Gastrocnemius medialis (tissue), 4 donors: ENCODE measurements around the gene SEMA5B. TPM values are rescaled to one million over a fixed set of nuclear protein-coding genes. Genes with fewer than 3 reads are reported as not detected.

Experiments
- ATAC-seq, 2 donors: fragments of 150-250 bp; one replicate each; pipeline ENCODE4 v1.9.1; 2016
- DNase-seq, 2 donors: peaks; one replicate each; pipeline ENCODE4 v3.0.0-alpha.2; 2019
- H3K27ac ChIP-seq, 4 donors: fragments of 200-600 bp; sonication (generic); 1 replicate in 1 of 4; 2 replicates in 3 of 4; pipeline ENCODE4 v1.5.1; 2016 to 2018; ENCODE audit warnings: mild to moderate bottlenecking in 2 of 4, moderate library complexity in 1 of 4
- H3K27me3 ChIP-seq, 3 donors: fragments of 200-600 bp; sonication (generic) in 2 of 3; 1 replicate in 1 of 3; 2 replicates in 2 of 3; pipeline versions ENCODE4 v1.5.1 to v1.6.0; 2016 to 2019; ENCODE audit warnings: mild to moderate bottlenecking in 1 of 3, moderate library complexity in 1 of 3
- H3K36me3 ChIP-seq, 2 donors: fragments of 200-600 bp; sonication (generic) in 1 of 2; one replicate each; pipeline ENCODE4 v1.5.1; 2017 to 2018
- H3K4me1 ChIP-seq, 2 donors: fragments of 200-600 bp; sonication (generic) in 1 of 2; one replicate each; pipeline ENCODE4 v1.5.1; 2016 to 2017; ENCODE audit warnings: mild to moderate bottlenecking in 2 of 2
- H3K4me3 ChIP-seq, 4 donors: fragments of 200-600 bp; sonication (generic) in 3 of 4; 1 replicate in 1 of 4; 2 replicates in 3 of 4; pipeline ENCODE4 v1.5.1; 2016 to 2019; ENCODE audit warnings: mild to moderate bottlenecking in 2 of 4
- H3K9me3 ChIP-seq, 3 donors: fragments of 200-600 bp; sonication (generic) in 2 of 3; 1 replicate in 1 of 3; 2 replicates in 2 of 3; pipeline ENCODE4 v1.5.1; 2016 to 2019
- CTCF ChIP-seq, 5 experiments: fragments of 450-650 bp in 3 of 5; fragments of 200-600 bp in 2 of 5; sonication (generic) in 2 of 5; IDR thresholded peaks in 4 of 5; conservative IDR thresholded peaks in 1 of 5; 1 replicate in 4 of 5; 2 replicates in 1 of 5; pipeline ENCODE4 v1.5.1; 2016 to 2019; ENCODE audit warnings: antibody characterized with exemption in 5 of 5, mild to moderate bottlenecking in 3 of 5, moderate library complexity in 3 of 5
- POLR2A ChIP-seq, 2 donors: fragments of 450-650 bp; IDR thresholded peaks; one replicate each; pipeline ENCODE4 v1.6.1; 2017; ENCODE audit warnings: antibody characterized with exemption in 2 of 2, mild to moderate bottlenecking in 2 of 2, moderate library complexity in 2 of 2
- in situ Hi-C, 4 donors: fragments of 200-750 bp; cut with MboI; loops; one replicate each; pipeline versions ENCODE4 v1.15.0 to v1.8.0; 2017; ENCODE audit warnings: low sequenced_read_pairs in 4 of 4
- intact Hi-C: fragments of 100-400 bp; cut with DNase I; formaldehyde crosslinking; loops from one replicate; pipeline ENCODE4 v1.15.1; 2023; ENCODE audit warnings: low total_unique reads
- total RNA-seq, 4 donors: library from RNA; depleted of rRNA; stranded (reverse); fragments of >200 nt; gene quantifications; one replicate each; pipeline versions ENCODE4 v1.1.0 to v1.2.3, GENCODE V29; 2016

Gene SEMA5B
- total RNA-seq, 4 donors from 2014 or later = 0.10 to 0.26 TPM; not detected in 2

- no peaks in the 10 kb centered on the region for H3K9me3 ChIP-seq
- H3K36me3 ChIP-seq = no peaks in the 10 kb centered on the region
- no peaks in the 10 kb centered on the region for H3K4me1 ChIP-seq
- no peak overlapping the region for H3K4me3 ChIP-seq
- intact Hi-C loops = no loop called here
- no peak for TF ChIP-seq POLR2A (IDR thresholded peaks at IDR 0.05)
- no peak for TF ChIP-seq CTCF (IDR thresholded peaks at IDR 0.05 in 4 of 5, conservative IDR thresholded peaks at IDR 0.05 in 1 of 5)
- no peak overlapping the region for H3K27ac ChIP-seq
- DNase-seq = peak in 1 of 2 donors; percentile 29
- in situ Hi-C loops = loop anchor here in 2 of 4 donors (25.0 kb wide), 1 partner anchor 323 kb away; no protein-coding TSS in a partner anchor
- no peaks in the 10 kb centered on the region for H3K27me3 ChIP-seq
- ATAC-seq = no peak
Observed at GRCh38 chr3:122938783-122939425, 88.7 kb downstream of the SEMA5B start.

GRCh38 chr3:122937745-122938144 is 89.8 kb downstream of the SEMA5B start:
- TF ChIP-seq POLR2A (IDR thresholded peaks at IDR 0.05) (no peak), CTCF (IDR thresholded peaks at IDR 0.05 in 4 of 5, conservative IDR thresholded peaks at IDR 0.05 in 1 of 5) (no peak)
- ATAC-seq (no peak), DNase-seq (no peak)
- no peaks in the 10 kb centered on the region for H3K27me3 ChIP-seq
- in situ Hi-C loops (loop anchor here in 2 of 4 donors (25.0 kb wide), 1 partner anchor 325 kb away; no protein-coding TSS in a partner anchor), intact Hi-C loops (no loop called here)
- H3K36me3 ChIP-seq = no peaks in the 10 kb centered on the region
- H3K4me1 ChIP-seq = no peaks in the 10 kb centered on the region
- H3K4me3 ChIP-seq = no peak overlapping the region
- H3K9me3 ChIP-seq = no peaks in the 10 kb centered on the region
- H3K27ac ChIP-seq = no peak overlapping the region

- in situ Hi-C loops = loop anchor here in 2 of 4 donors (25.0 kb wide), 1 partner anchor 325 kb away; no protein-coding TSS in a partner anchor
- ATAC-seq (no peak), DNase-seq (no peak)
- no peaks in the 10 kb centered on the region for H3K27me3 ChIP-seq
- no peaks in the 10 kb centered on the region for H3K9me3 ChIP-seq
- no peaks in the 10 kb centered on the region for H3K36me3 ChIP-seq
- TF ChIP-seq CTCF (IDR thresholded peaks at IDR 0.05 in 4 of 5, conservative IDR thresholded peaks at IDR 0.05 in 1 of 5) (no peak), POLR2A (IDR thresholded peaks at IDR 0.05) (no peak)
- intact Hi-C loops = no loop called here
- H3K4me3 ChIP-seq = no peak overlapping the region
- H3K27ac ChIP-seq = no peak overlapping the region
- no peaks in the 10 kb centered on the region for H3K4me1 ChIP-seq
Observed at GRCh38 chr3:122936986-122937385, 90.6 kb downstream of the SEMA5B start.

- ATAC-seq = no peak
- Histone ChIP-seq H3K4me3 (no peak overlapping the region), H3K4me1 (no peaks in the 10 kb centered on the region), H3K27me3 (no peaks in the 10 kb centered on the region), H3K9me3 (no peaks in the 10 kb centered on the region), H3K36me3 (no peaks in the 10 kb centered on the region), H3K27ac (no peak overlapping the region)
- no peak for DNase-seq
- no peak for TF ChIP-seq CTCF (IDR thresholded peaks at IDR 0.05 in 4 of 5, conservative IDR thresholded peaks at IDR 0.05 in 1 of 5)
- TF ChIP-seq POLR2A (IDR thresholded peaks at IDR 0.05) = no peak
- intact Hi-C loops (no loop called here), in situ Hi-C loops (loop anchor here in 2 of 4 donors (25.0 kb wide), 1 partner anchor 326 kb away; no protein-coding TSS in a partner anchor)
Observed at GRCh38 chr3:122936335-122936734, 91.2 kb downstream of the SEMA5B start.
